Measurements from ENCODE around the gene APOL3.
"Not testable (repeated sequence)": the region's sequence is repeated elsewhere in the genome, so short reads cannot be mapped to it uniquely, and the experiment has no call there.

Gene APOL3

DNA sequence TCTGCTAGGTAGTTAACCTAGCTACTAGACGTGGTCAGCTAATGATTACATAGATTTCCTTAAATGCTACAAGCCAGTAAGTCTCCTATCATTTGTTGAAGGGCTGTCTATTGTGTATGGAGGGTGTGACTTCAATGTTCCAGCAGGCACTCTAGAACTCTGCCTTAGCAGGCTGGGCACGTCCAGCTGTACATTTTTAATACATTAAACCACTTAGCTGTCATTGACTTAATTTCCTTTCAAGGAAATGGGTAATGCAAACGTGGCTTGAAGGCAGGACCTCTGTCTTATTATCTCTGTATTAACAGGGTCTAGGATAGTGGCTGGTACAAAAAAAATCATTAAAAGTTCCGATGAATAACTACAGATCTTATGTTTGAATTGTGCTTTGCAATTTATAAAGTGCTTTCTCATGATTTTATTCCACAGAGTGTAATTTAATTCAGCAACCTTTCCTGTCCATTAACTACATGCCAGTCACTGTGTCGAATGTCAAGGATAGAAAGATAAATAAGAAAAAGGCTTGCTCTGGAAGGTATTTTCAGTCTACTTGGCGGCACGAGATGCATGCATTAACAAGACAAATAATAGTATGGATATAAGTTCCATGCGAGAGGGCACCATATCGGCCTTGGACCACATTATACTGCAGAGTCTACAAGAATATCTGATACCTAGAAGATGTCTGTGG is 60.3 kb downstream of the APOL3 start:
- DNase-seq = no peak

DNA sequence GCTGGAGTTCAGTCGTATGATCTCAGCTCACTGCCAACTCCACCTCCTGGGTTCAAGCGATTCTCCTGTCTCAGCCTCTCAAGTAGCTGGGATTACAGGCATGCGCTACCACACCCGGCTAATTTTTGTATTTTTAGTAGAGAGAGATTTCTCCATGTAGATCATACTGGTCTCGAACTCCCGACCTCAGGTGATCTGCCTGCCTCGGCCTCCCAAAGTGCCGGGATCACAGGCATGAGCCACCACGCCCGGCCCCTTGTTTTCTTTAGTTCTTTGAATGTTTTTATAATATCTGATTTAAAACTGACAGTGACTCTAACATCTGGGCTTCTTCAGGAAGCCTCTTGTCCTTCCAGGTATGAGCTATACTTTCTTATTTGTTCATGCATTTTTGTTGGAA is 61.0 kb downstream of the APOL3 start:
- DNase-seq = not testable (repeated sequence)

DNA sequence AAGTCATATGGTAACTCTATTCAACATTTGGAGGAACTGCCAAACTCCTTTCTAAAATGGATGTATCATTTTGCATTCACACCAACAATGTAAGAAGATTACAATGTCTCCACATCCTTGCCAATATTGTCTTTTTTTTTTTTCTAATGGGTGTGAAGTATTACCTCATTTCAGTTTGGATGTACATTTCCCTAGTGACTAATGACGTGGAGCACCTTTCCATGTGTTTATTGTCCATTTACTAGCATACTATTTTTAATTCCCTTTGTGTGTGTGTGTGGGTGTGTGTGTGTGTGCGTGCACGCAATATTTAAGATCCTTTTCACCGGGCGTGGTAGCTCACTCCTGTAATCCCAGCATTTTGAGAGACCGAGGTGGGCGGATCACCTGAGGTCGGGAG is 62.7 kb downstream of the APOL3 start:
- no peak for DNase-seq

GRCh38 chr22:36090772-36091171 is 69.8 kb downstream of the APOL3 start:
- DNase-seq = not testable (repeated sequence)

Measured in hematopoietic multipotent progenitor cell treated with erythropoietin and hydrocortisone succinate and interleukin-3 and kit ligand, for 8 days (in vitro differentiated cells).